ENCODE data around the gene CAMLG.

DNA sequence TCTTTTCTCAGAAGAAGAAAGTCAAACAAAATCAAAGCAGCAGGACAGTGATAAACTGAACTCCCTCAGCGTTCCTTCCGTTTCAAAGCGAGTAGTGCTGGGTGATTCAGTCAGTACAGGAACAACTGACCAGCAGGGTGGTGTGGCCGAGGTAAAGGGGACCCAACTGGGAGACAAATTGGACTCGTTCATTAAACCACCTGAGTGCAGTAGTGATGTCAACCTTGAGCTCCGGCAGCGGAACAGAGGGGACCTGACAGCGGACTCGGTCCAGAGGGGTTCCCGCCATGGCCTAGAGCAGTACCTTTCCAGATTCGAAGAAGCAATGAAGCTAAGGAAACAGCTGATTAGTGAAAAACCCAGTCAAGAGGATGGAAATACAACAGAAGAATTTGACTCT, 2.7 kb downstream of the CAMLG start:
- no peak for TF ChIP-seq YY1 (IDR thresholded peaks at IDR 0.05; ENCODE audit: insufficient read depth, insufficient read length)
- no peak for TF ChIP-seq ZNF274 (IDR thresholded peaks at IDR 0.05; ENCODE audit: low read depth, low read length)
